HG02610 (cell line): ENCODE results near the gene PTPRM.

Experiments
- ATAC-seq: cut with Tn5 transposase; IDR thresholded peaks from one replicate; pipeline ENCODE4 v1.9.1; 2021; ENCODE audit warnings: mild to moderate bottlenecking, moderate library complexity; ENCODE audit not compliant: unreplicated experiment

Gene PTPRM

DNA sequence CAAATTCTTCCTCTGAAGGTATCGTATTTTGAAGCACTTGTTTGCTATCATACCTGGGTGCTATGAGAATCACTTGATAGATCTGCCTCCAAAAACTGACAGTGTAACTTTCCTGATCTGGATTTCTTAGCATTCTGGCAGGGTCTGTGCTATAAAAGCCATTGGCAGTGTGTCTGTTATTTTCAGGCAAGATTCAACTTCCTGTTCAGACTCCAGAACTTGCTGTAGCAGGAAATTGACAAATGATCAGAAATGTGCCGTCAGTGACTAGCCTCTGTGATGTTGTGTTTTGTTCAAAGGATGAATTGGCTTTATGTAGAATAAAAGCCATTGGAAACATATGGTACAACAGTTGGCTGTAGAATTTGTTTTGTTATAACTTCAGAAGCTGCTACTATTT lies 273.3 kb downstream of the PTPRM start:
- no peak for ATAC-seq

GRCh38 chr18:7844017-7844416 lies 276.9 kb downstream of the PTPRM start:
- ATAC-seq = no peak

DNA sequence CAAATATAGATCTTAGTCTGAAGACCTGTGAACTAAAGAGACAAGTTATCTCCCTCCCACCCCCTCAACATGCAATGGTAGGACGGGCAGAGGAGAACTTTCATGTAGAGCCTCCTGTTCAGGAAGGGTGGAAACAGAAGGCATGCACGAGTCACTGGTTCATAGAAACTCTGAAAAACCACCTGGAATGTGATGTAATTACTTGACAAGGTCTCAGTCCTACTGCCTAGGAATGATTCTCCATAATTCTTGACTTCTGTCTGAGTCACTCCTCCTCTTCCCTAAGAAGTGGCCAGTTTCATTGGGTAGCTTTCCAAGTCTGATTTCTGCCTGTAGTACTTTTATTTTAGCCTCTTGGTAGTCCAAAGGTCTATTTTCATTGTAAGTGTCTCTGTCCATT lies 277.3 kb downstream of the PTPRM start:
- ATAC-seq = no peak

- no peak for ATAC-seq
These were observed 279.2 kb downstream of the PTPRM start for GRCh38 chr18:7846335-7846734.

DNA sequence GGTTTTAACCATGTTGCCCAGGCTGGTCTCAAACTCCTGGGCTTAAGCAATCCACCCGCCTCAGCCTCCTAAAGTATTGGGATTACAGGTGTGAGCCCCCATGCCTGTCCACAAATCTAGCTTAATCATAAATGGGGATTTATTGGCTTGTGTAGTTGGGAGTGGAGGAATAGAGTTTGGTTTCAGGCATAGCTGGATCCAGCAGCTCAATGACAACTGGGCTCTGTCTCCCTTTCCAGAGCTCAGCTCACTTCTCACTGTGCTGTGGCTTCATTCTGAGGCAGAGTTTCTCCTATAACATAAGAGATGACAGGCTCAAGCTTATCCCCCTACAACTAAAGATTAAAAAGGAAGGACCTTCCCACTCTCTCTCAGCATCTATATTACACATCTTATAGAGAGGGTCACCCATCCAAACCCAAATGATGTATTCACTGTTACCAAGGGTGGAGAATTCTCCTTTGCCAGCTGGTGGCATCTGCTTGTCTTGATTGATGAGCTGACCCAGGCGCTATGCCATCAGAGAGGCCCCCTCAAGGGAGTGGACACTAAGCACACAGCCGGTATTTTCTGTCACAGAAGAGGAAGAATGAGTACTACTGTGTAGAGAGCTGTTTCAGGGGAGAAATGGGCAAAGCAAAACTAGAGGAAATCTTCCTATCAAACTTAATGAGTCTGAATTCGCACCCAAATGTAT lies 280.4 kb downstream of the PTPRM start:
- no peak for ATAC-seq

- no peak for ATAC-seq
These were observed 280.9 kb downstream of the PTPRM start for GRCh38 chr18:7848054-7848412.

GRCh38 chr18:7850446-7850845 lies 283.3 kb downstream of the PTPRM start:
- no peak for ATAC-seq

DNA sequence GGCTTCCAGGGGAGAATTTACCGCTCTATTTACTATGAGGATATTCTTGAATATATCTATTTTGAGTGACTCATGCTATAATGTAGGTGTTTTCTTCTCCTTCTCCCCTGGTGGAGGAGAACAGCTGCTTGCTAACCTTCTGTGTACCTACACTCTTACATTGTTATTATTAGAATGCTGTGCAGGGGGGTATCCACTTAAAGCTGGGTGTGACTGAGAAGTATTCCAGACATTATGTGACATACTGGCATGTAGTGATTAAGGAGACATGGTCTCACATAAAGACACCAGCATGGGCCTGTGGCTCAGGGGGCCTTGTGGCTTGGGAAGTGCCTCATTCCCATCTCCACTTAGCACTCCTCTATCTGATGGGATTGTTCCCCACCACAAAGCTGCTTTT lies 287.9 kb downstream of the PTPRM start:
- ATAC-seq = no peak

DNA sequence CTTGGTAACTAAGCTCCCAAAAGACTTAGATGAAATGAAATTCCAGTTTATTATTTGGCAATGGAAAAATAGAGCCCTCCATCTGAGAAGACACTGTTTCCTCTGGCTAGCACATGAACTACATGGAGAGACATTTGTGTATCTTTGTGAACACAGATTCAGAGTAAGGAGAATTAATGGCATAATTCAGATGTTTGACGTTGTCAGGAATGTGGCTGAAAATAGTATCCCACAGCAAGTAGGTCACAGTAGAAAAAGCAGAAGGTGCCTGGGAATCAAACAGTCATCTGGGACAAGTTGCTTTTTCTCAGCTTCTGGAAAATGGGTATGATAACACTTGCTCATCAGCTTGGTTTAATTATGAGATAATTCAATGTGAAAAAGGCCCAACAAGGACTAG lies 288.6 kb downstream of the PTPRM start:
- ATAC-seq = no peak

GRCh38 chr18:7856116-7856515 lies 289.0 kb downstream of the PTPRM start:
- no peak for ATAC-seq

DNA sequence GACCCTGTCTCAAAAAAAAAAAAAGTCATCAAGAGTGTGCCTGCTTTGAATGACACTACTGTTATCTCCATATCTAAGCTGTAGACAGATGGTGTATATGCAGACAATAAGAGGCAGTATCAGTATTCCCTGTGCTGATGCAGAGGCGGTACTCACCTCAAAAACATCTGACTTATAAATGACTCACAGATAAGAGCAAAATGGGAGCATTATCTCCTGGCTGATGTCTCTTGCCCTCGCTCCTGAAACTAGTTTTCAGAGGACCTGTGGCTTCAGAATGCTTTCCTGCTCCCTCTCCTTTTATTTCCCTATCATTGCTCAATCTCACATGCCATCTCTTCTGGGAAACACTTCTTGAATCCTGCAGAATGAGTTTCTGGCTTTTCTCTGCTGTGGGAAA lies 289.6 kb downstream of the PTPRM start:
- no peak for ATAC-seq

- no peak for ATAC-seq
These were observed 290.4 kb downstream of the PTPRM start for GRCh38 chr18:7857562-7857961.

- ATAC-seq = no peak
These were observed 292.0 kb downstream of the PTPRM start for GRCh38 chr18:7859122-7859521.

DNA sequence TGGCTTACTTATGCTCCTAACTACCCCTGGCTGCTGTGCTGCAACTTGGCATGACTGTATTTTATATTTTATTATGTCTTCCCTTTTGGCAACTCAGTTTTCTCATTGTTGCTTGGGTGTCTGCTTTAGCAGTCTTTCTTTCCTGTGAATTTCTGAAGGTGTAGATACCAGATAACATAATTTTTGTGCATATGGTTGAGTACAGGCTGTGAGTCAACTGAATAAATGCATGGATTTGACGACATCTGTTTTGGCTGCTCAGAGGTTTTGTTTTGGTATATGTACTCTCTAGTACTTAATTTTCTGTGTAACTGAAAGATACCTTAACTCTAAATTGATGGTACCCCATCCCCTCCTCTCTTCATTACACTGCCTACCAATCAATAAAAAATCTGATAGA lies 303.1 kb downstream of the PTPRM start:
- no peak for ATAC-seq

DNA sequence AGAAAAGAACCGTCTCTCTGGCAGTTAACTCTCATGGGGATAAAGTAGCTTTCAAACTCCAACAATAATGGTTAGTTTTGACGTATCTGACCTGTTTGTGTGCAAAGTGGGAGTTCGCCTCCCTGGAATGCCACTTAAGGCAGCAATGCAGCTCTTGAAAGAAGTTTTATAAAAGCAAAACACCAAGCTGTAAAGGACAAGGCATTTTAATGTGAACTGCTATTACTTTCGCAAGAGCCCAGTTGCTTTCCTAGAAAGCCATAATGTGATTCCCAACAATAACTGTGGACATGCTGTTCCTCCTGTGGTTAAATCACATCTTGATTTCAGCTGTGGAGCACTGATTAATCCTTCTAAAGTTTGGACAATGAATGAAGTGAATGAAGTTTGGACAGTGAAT lies 303.7 kb downstream of the PTPRM start:
- no peak for ATAC-seq

GRCh38 chr18:7871560-7872456 lies 304.7 kb downstream of the PTPRM start:
- no peak for ATAC-seq

DNA sequence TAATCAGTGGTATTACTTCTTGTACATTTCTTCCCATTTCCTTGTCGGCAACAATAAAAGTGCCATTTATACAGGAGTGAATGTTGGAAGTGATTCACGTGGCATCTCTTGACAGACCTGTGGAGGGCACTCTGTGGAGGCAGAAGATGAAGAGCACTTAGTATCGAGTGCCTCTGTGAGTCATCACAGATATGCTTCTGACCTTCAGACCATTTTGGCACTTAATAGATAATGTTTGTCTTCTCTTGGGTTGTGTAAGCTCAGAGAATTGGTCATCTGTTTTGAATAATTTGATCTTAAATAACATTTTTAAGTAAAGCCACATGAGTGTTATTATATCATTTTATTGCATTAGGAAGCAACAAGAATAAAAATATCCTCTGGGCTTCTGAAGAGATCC lies 305.5 kb downstream of the PTPRM start:
- no peak for ATAC-seq

- ATAC-seq = no peak
These were observed 306.2 kb downstream of the PTPRM start for GRCh38 chr18:7873316-7873715.

- ATAC-seq = no peak
These were observed 309.4 kb downstream of the PTPRM start for GRCh38 chr18:7876354-7877104.

- ATAC-seq = no peak
These were observed 310.5 kb downstream of the PTPRM start for GRCh38 chr18:7877609-7878008.

DNA sequence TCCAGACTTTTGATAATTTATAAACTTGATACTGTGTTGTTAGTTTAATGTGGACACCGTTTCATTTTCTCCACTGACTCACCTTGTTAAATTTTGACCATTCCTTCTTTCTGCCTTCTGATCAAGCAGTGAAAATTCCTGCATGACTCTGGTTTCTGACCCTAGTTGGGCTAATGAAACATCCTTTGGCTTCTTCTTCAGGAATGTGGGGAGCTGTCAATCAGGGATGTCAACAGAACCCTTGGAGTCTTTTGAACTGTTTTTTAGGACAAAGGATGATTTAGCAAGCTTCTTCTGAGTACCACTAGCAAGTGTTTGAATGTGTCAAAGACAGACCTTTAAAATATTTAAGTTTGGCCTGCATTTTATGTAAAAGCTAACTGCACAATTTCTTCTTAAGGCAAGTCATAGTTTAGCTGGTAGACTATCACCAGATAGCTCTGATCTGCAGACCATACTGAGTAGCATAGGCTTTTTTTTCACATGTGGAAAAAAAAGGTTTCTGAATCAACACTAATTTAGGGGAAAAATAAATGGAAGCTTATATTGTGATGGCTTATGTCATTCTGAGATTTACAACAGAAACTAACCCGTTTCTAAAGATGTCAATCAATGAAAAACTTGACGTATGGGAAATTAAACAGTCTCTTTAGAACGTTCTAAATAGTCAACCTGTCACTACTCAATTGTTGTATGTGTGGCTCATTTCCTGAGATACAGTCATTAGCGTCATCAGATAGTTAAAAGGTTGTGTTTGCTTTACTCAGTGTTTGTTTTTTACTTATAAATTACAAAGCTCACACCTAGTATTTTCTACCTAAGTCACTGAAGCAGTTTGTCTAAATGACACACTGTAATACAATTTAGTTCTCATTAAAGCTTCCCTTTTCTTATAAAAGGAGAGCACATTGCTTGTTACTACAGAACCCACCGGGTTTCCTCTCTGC lies 311.4 kb downstream of the PTPRM start:
- ATAC-seq = no peak
